ENCODE results near the gene TM2D1.

- TF ChIP-seq CTCF (IDR thresholded peaks at IDR 0.05) (no peak), POLR2A (IDR thresholded peaks at IDR 0.05) (no peak)
These were observed 80.6 kb downstream of the TM2D1 start for GRCh38 chr1:61644303-61644702.

All from esophagus squamous epithelium (tissue), 4 donors.